HepG2 (cell line): ENCODE data around the gene PDLIM5.

ENCODE experiments used
- CTCF ChIP-seq: sonication (generic); formaldehyde crosslinking; IDR thresholded peaks from 2 replicates; pipeline ENCODE4 v1.5.0; 2020; ENCODE audit warnings: mild to moderate bottlenecking, missing genetic modification reagents, moderate library complexity
- ETV6 ChIP-seq: sonication (generic); formaldehyde crosslinking; conservative IDR thresholded peaks from 2 replicates; pipeline ENCODE4 v1.4.0; 2020; ENCODE audit warnings: missing genetic modification reagents
- FOXA3 ChIP-seq: IDR thresholded peaks from 2 replicates; pipeline ENCODE4 v1.6.1; 2016; ENCODE audit warnings: missing genetic modification reagents, missing compliant biosample characterization
- HNF4G ChIP-seq, 2 experiments: sonication (generic) in 1 of 2; formaldehyde crosslinking in 1 of 2; IDR thresholded peaks; 2 replicates each; pipeline versions ENCODE4 v1.4.0 to v1.6.1; 2011 to 2020; ENCODE audit warnings: borderline replicate concordance in 2 of 2, low read depth in 2 of 2, mild to moderate bottlenecking in 2 of 2, low read length in 1 of 2, missing genetic modification reagents in 1 of 2, moderate library complexity in 1 of 2
- RAD21 ChIP-seq: fragments of 450-650 bp; formaldehyde crosslinking; IDR thresholded peaks from 2 replicates; pipeline ENCODE4 v1.5.0; 2020; ENCODE audit warnings: mild to moderate bottlenecking
- RAD51 ChIP-seq: fragments of 450-650 bp; IDR thresholded peaks from 2 replicates; pipeline ENCODE4 v1.6.1; 2016; ENCODE audit warnings: borderline replicate concordance
- TMF1 ChIP-seq: sonication (generic); formaldehyde crosslinking; IDR thresholded peaks from 2 replicates; pipeline ENCODE4 v1.8.1; 2022; ENCODE audit warnings: low read depth, missing genetic modification reagents

GRCh38 chr4:94571715-94572114 is 120.0 kb downstream of the PDLIM5 start:
- TF ChIP-seq CTCF (CRISPR knock-in tag) (no peak), RAD21 (CRISPR knock-in tag) (no peak), RAD51 (no peak), ETV6 (CRISPR knock-in tag) (no peak), FOXA3 (no peak), HNF4G (IDR thresholded peaks at IDR 0.05; ENCODE audit: borderline replicate concordance, low read depth, low read length) (no peak), HNF4G (CRISPR knock-in tag; IDR thresholded peaks at IDR 0.05; ENCODE audit: borderline replicate concordance, low read depth) (no peak), TMF1 (CRISPR knock-in tag) (no peak)
